Loucy (cell line): Measurements from ENCODE around the gene SYNJ1.
"Not testable (repeated sequence)": the region's sequence is repeated elsewhere in the genome, so short reads cannot be mapped to it uniquely, and the experiment has no call there.

Experiments used
- H2AFZ ChIP-seq: fragments of 200-600 bp; sonication (generic); 2 replicates; pipeline ENCODE4 v1.6.0; 2016; ENCODE audit warnings: antibody characterized with exemption, mild to moderate bottlenecking, low read length, moderate library complexity
- H3F3A ChIP-seq: fragments of 200-600 bp; 2 replicates; pipeline ENCODE4 v1.6.0; 2016; ENCODE audit warnings: antibody characterized with exemption, low read depth, mild to moderate bottlenecking
- H3K27me3 ChIP-seq: fragments of 200-600 bp; sonication (generic); 2 replicates; pipeline ENCODE4 v1.6.1; 2014; ENCODE audit warnings: low read length, mild to moderate bottlenecking; ENCODE audit not compliant: insufficient read depth, poor library complexity, severe bottlenecking
- H3K36me3 ChIP-seq: fragments of 200-600 bp; sonication (generic); 2 replicates; pipeline ENCODE4 v1.6.1; 2016; ENCODE audit warnings: low read length; ENCODE audit not compliant: insufficient read depth
- H3K4me1 ChIP-seq: fragments of 200-600 bp; sonication (generic); 2 replicates; pipeline ENCODE4 v1.5.1; 2014; ENCODE audit warnings: low read length, mild to moderate bottlenecking; ENCODE audit not compliant: insufficient read depth, poor library complexity, severe bottlenecking
- H3K4me2 ChIP-seq: fragments of 200-600 bp; sonication (generic); 2 replicates; pipeline ENCODE4 v1.6.0; 2014; ENCODE audit warnings: antibody characterized with exemption, low read length, low read depth, mild to moderate bottlenecking; ENCODE audit not compliant: poor library complexity, severe bottlenecking
- H3K4me3 ChIP-seq: fragments of 200-600 bp; sonication (generic); 2 replicates; pipeline ENCODE4 v1.5.1; 2014; ENCODE audit warnings: low read length, mild to moderate bottlenecking, mixed read lengths; ENCODE audit not compliant: poor library complexity, severe bottlenecking
- H3K79me2 ChIP-seq: fragments of 200-600 bp; sonication (generic); 2 replicates; pipeline ENCODE4 v1.6.1; 2014; ENCODE audit warnings: low read length; ENCODE audit not compliant: insufficient read depth
- H3K9ac ChIP-seq: fragments of 200-600 bp; sonication (generic); 2 replicates; pipeline ENCODE4 v1.6.0; 2014; ENCODE audit warnings: mild to moderate bottlenecking, low read depth, low read length, moderate library complexity; ENCODE audit not compliant: poor library complexity, severe bottlenecking
- H3K9me2 ChIP-seq: fragments of 200-600 bp; sonication (generic); replicated peaks from 2 replicates; pipeline ENCODE4 v1.6.1; 2016; ENCODE audit warnings: low read depth, low read length, mixed read lengths
- H3K9me3 ChIP-seq: fragments of 200-600 bp; sonication (generic); 2 replicates; pipeline ENCODE4 v1.6.1; 2014; ENCODE audit warnings: mild to moderate bottlenecking, antibody characterized with exemption, low read length, low read depth; ENCODE audit not compliant: insufficient read depth
- H4K20me1 ChIP-seq: fragments of 200-600 bp; sonication (generic); 2 replicates; pipeline ENCODE4 v1.6.0; 2014; ENCODE audit warnings: antibody characterized with exemption, low read length, mild to moderate bottlenecking; ENCODE audit not compliant: insufficient read depth, poor library complexity, severe bottlenecking
- EZH2phosphoT487 ChIP-seq: fragments of 200-600 bp; IDR thresholded peaks from 2 replicates; pipeline ENCODE4 v1.6.1; 2018; ENCODE audit warnings: antibody characterized with exemption, mild to moderate bottlenecking, moderate library complexity, borderline replicate concordance
- TF ChIP-seq, protein P1 (sequence below): fragments of 200-600 bp; sonication (generic); conservative IDR thresholded peaks from 2 replicates; pipeline ENCODE4 v1.5.1; 2014; ENCODE audit warnings: mild to moderate bottlenecking, antibody characterized with exemption, low read length

SYNJ1 gene

DNA sequence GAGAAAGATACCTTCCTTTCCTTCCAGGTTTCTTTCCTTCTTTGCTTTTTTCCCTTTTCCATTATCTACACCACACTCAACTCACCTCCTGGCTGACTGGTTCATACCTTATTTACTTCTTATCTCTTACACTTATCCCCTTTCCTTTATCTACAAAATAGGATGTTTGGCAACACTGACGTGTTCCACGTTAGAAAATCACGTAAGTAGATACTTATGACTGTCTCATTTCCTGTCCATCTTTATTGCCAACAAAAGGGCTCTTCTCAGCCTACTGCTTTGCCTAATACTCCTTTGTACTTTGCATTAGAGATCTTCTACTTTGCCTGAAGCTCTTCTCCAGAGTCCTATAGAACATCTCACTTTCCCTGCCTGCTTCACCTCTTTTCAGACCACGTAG lies 25.1 kb downstream of the SYNJ1 start:
- H3K9ac ChIP-seq: no peak overlapping the region
- H4K20me1 ChIP-seq: no peaks in the 10 kb centered on the region
- no peaks in the 10 kb centered on the region for H3K27me3 ChIP-seq
- H3K36me3 ChIP-seq: peaks cover 8% of the 10 kb centered on the region; the same call in 1 of the 2 replicates
- H3K79me2 ChIP-seq: no peaks in the 10 kb centered on the region; the same call in 1 of the 2 replicates
- H3K9me3 ChIP-seq: no peaks in the 10 kb centered on the region
- no peak overlapping the region for H2AFZ ChIP-seq
- TF ChIP-seq, protein P1, sequence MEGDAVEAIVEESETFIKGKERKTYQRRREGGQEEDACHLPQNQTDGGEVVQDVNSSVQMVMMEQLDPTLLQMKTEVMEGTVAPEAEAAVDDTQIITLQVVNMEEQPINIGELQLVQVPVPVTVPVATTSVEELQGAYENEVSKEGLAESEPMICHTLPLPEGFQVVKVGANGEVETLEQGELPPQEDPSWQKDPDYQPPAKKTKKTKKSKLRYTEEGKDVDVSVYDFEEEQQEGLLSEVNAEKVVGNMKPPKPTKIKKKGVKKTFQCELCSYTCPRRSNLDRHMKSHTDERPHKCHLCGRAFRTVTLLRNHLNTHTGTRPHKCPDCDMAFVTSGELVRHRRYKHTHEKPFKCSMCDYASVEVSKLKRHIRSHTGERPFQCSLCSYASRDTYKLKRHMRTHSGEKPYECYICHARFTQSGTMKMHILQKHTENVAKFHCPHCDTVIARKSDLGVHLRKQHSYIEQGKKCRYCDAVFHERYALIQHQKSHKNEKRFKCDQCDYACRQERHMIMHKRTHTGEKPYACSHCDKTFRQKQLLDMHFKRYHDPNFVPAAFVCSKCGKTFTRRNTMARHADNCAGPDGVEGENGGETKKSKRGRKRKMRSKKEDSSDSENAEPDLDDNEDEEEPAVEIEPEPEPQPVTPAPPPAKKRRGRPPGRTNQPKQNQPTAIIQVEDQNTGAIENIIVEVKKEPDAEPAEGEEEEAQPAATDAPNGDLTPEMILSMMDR: no peak
- no peak for TF ChIP-seq EZH2phosphoT487
- no peaks in the 10 kb centered on the region for H3K9me2 ChIP-seq
- no peaks in the 10 kb centered on the region for H3K4me1 ChIP-seq
- no peak overlapping the region for H3K4me2 ChIP-seq
- H3F3A ChIP-seq: no peaks in the 10 kb centered on the region
- no peak overlapping the region for H3K4me3 ChIP-seq

DNA sequence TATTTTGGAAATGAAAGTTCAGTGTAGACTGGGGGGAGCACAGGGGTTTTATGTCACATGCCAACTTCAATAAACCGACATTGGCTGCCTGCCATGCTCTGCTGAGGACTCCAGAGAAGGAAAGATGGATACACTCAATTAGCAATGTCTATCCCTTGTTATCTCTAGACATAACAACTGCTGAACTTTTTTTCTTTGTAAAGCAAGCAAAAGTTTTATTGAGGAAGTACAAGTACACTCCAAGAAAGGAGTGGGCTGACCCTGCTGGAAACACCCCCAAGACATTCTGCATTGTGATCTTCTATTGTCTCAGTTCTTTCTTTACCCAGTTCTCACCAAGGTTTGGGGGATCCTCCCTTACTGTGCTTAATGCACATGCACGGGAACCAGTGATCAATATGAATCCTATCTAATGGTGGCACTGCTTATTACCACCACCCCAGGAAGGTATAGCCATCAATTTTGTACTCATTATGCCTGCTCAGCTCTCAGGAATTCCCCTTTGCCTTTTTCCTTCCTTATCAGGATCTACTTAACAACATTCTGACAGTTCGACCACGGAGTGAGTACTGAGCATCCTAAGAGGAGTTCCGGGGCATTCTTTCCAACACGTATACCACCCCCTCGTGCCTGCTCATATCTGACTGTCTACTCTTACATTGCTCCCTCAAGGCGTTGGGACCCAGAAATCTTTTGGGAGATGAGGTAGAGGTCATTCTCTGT lies 28.7 kb downstream of the SYNJ1 start:
- Histone ChIP-seq H3K36me3 (peaks cover 8% of the 10 kb centered on the region; the same call in 1 of the 2 replicates), H3K4me2 (no peak overlapping the region)
- TF ChIP-seq, protein P1: no peak
- TF ChIP-seq EZH2phosphoT487: no peak

DNA sequence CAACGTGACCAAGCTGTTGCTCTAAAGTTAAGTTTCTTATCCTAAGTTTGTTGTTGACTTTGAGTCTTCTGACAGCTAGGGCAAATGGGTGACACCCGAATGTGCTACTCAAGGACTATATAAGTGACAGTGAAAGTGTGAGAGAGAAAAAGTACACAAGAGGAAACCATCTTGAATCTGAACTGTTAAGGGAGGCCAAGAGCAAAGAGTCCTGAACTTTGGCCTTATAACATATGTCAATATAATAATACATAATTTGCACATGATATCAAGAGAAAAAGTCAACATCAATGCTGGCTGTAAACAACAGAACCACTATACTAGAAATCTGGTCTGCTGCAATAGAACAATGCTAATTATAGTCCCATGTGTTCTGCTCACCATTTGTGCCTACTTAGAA lies 29.5 kb downstream of the SYNJ1 start:
- no peak for TF ChIP-seq EZH2phosphoT487
- TF ChIP-seq, protein P1: no peak
- H3K4me1 ChIP-seq: no peaks in the 10 kb centered on the region
- no peak overlapping the region for H3K4me2 ChIP-seq
- no peaks in the 10 kb centered on the region for H3F3A ChIP-seq
- no peaks in the 10 kb centered on the region for H4K20me1 ChIP-seq
- H3K79me2 ChIP-seq: no peaks in the 10 kb centered on the region
- no peak overlapping the region for H2AFZ ChIP-seq
- no peaks in the 10 kb centered on the region for H3K9me2 ChIP-seq
- no peaks in the 10 kb centered on the region for H3K27me3 ChIP-seq
- H3K4me3 ChIP-seq: no peak overlapping the region
- H3K36me3 ChIP-seq: peaks cover 8% of the 10 kb centered on the region; the same call in 1 of the 2 replicates
- H3K9me3 ChIP-seq: no peaks in the 10 kb centered on the region
- no peak overlapping the region for H3K9ac ChIP-seq

More for the DNA sequence above, 28.7 kb downstream of the SYNJ1 start:
- H3K79me2 ChIP-seq: no peaks in the 10 kb centered on the region; the same call in 1 of the 2 replicates
- H3F3A ChIP-seq: no peaks in the 10 kb centered on the region
- H3K9ac ChIP-seq: no peak overlapping the region
- no peak overlapping the region for H3K4me3 ChIP-seq
- no peaks in the 10 kb centered on the region for H4K20me1 ChIP-seq
- H3K4me1 ChIP-seq: no peaks in the 10 kb centered on the region
- H3K27me3 ChIP-seq: no peaks in the 10 kb centered on the region
- no peaks in the 10 kb centered on the region for H3K9me3 ChIP-seq
- no peaks in the 10 kb centered on the region for H3K9me2 ChIP-seq
- no peak overlapping the region for H2AFZ ChIP-seq

DNA sequence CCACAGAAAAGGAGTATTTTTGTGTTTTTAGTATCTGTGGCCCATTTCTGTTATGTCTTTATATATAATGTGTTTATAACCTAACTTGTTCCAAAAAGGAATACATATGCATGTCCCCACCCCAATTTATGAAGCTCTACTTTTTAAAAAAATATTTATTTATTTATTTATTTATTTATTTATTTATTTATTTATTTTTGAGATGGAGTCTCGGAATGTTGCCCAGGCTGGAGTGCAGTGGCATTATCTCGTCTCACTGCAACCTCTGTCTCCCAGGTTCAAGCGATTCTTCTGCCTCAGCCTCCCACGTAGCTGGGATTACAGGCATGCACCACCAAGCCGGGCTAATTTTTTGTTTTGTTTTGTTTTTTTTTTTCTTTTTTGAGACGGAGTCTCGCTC lies 32.3 kb downstream of the SYNJ1 start:
- not testable (repeated sequence) for H3K4me3 ChIP-seq, H4K20me1 ChIP-seq, H2AFZ ChIP-seq, H3K9me2 ChIP-seq, H3K9me3 ChIP-seq, H3K9ac ChIP-seq, H3K79me2 ChIP-seq, H3K4me2 ChIP-seq, H3K4me1 ChIP-seq, H3F3A ChIP-seq, H3K27me3 ChIP-seq
- peaks cover 19% of the 10 kb centered on the region; the same call in 1 of the 2 replicates for H3K36me3 ChIP-seq
